HG03558 (cell line): ENCODE measurements around the gene SYT1.

Experiments
- ATAC-seq: cut with Tn5 transposase; IDR thresholded peaks from one replicate; pipeline ENCODE4 v1.9.1; 2021; ENCODE audit warnings: moderate number of reproducible peaks; ENCODE audit not compliant: unreplicated experiment; ENCODE audit errors: extremely low read depth

SYT1 gene

GRCh38 chr12:79324571-79324970, 460.0 kb downstream of the SYT1 start:
- no peak for ATAC-seq

GRCh38 chr12:79326222-79326621, 461.6 kb downstream of the SYT1 start:
- ATAC-seq: no peak

GRCh38 chr12:79326663-79327062, 462.1 kb downstream of the SYT1 start:
- no peak for ATAC-seq

GRCh38 chr12:79327465-79327864, 462.9 kb downstream of the SYT1 start:
- no peak for ATAC-seq

- no peak for ATAC-seq
Observed at GRCh38 chr12:79329933-79330332, 465.4 kb downstream of the SYT1 start.

GRCh38 chr12:79331870-79332269, 467.3 kb downstream of the SYT1 start:
- ATAC-seq: no peak

GRCh38 chr12:79333144-79333543, 468.6 kb downstream of the SYT1 start:
- ATAC-seq: no peak

- no peak for ATAC-seq
Observed at GRCh38 chr12:79337662-79338290, 473.2 kb downstream of the SYT1 start.

- ATAC-seq: peak; percentile 54
Observed at GRCh38 chr12:79344855-79345847, 480.6 kb downstream of the SYT1 start.

- no peak for ATAC-seq
Observed at GRCh38 chr12:79347866-79348265, 483.3 kb downstream of the SYT1 start.

- no peak for ATAC-seq
Observed at GRCh38 chr12:79351251-79351650, 486.7 kb downstream of the SYT1 start.

GRCh38 chr12:79356216-79356615, 491.6 kb downstream of the SYT1 start:
- ATAC-seq: no peak

- no peak for ATAC-seq
Observed at GRCh38 chr12:79357048-79357447, 492.5 kb downstream of the SYT1 start.

GRCh38 chr12:79358716-79359300, 494.2 kb downstream of the SYT1 start:
- no peak for ATAC-seq

GRCh38 chr12:79360286-79360685, 495.7 kb downstream of the SYT1 start:
- no peak for ATAC-seq

GRCh38 chr12:79360936-79361335, 496.4 kb downstream of the SYT1 start:
- ATAC-seq: no peak

- no peak for ATAC-seq
Observed at GRCh38 chr12:79364197-79364596, 499.6 kb downstream of the SYT1 start.

GRCh38 chr12:79366374-79366773, 501.8 kb downstream of the SYT1 start:
- no peak for ATAC-seq

GRCh38 chr12:79367032-79367589, 502.5 kb downstream of the SYT1 start:
- no peak for ATAC-seq

GRCh38 chr12:79370021-79370420, 505.4 kb downstream of the SYT1 start:
- no peak for ATAC-seq

GRCh38 chr12:79371226-79371625, 506.7 kb downstream of the SYT1 start:
- no peak for ATAC-seq
